K562 treated with DMSO at 1 percent for 4 hours (cell line): ENCODE results near the gene MC3R. TPM values are rescaled to one million over a fixed set of nuclear protein-coding genes. Genes with fewer than 3 reads are reported as not detected.

Source experiments
- total RNA-seq: library from RNA; unstranded; fragments of 300-600 nt; gene quantifications from 2 replicates; pipeline ENCODE4 v1.2.3, GENCODE V29; 2022; ENCODE audit not compliant: insufficient read depth

MC3R gene
- not detected in 2 replicates for total RNA-seq

DNA sequence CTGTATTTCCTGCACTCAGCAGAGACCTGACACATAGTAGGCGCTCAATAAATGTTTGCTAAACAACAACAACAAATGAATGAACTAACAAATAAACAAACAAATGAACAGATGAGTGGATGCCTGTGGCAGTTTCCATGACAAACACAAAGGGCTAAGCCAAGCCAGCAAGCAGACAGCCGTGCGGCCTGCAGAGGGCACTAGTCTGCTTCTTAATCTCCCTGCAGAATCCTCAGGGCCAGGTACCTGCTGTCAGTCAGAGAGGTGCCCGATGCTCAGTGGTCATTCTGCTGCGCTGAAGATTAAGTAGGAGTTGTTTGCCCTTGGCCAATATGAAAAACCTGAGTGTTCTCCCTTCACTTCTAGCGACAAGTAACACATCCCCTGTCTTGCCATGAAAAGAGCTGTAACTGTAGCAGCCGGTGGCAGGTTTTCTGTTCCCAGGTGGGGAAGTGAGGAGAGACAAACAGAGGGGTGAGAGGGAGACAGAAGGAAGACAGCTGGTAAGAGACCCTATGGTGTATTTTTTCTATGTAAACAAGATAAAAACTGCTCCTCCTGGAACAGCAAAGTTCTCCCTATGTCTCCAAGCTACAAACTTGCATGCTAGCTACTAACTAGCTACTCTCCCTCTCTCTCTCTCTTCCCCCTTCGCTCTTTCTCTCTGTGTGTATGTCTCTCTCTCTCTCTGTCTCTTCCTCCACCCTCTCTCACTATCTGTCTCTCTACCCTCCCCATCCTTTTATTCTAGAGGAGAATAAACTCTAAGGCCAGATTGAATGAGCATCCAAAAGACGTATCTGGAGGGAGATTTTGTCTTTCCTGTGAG is at the start of gene MC3R:
Gene MC3R, plus strand, starts transcription at position 779 of the 829 bp plus-strand sequence. CDS start 112 bp downstream, outside the sequence.

Other genes starting within 250 kb of the MC3R start
- gene CBLN4, start 243.2 kb upstream of the MC3R start, total RNA-seq: not detected in 2 replicates
- gene FAM210B, start 110.2 kb downstream of the MC3R start, total RNA-seq: 46.8 and 55.1 TPM in 2 replicates
- gene AURKA, start 143.5 kb downstream of the MC3R start, total RNA-seq: 67.0 and 87.0 TPM in 2 replicates
- gene CSTF1, start 143.9 kb downstream of the MC3R start, total RNA-seq: 10.7 and 15.7 TPM in 2 replicates
- gene CASS4, start 163.5 kb downstream of the MC3R start, total RNA-seq: 6.1 and 7.4 TPM in 2 replicates
- 54.8 and 62.2 TPM in 2 replicates for gene RTF2, start 219.9 kb downstream of the MC3R start, total RNA-seq